ENCODE data around the gene NMB. TPM values are rescaled to one million over a fixed set of nuclear protein-coding genes. Genes with fewer than 3 reads are reported as not detected.

The NMB gene
- total RNA-seq, 1 donor from 2014 or later = 7.3 TPM

- DNase-seq (ENCODE audit: low read depth, low spot score) = no peak
Observed at GRCh38 chr15:84620626-84621025, 37.4 kb downstream of the NMB start.

GRCh38 chr15:84616235-84616634 is 41.8 kb downstream of the NMB start:
- DNase-seq (ENCODE audit: low read depth, low spot score) = no peak

GRCh38 chr15:84611631-84612030 is 46.4 kb downstream of the NMB start:
- no peak for DNase-seq (ENCODE audit: low read depth, low spot score)

- no peak for DNase-seq (ENCODE audit: low read depth, low spot score)
Observed at GRCh38 chr15:84609818-84610525, 48.0 kb downstream of the NMB start.

GRCh38 chr15:84608707-84609284 is 49.2 kb downstream of the NMB start:
- no peak for DNase-seq (ENCODE audit: low read depth, low spot score)

- no peak for DNase-seq (ENCODE audit: low read depth, low spot score)
Observed at GRCh38 chr15:84606653-84607120, 51.3 kb downstream of the NMB start.

GRCh38 chr15:84605554-84605882 is 52.5 kb downstream of the NMB start:
- DNase-seq (ENCODE audit: low read depth, low spot score) = no peak

Other genes with a start within 250 kb of the NMB start
- 11.5 and 14.1 TPM in 2 replicates for gene ZSCAN2, start 57.2 kb downstream of the NMB start, total RNA-seq
- gene WDR73, start 3.9 kb downstream of the NMB start, total RNA-seq = 23.8 and 31.3 TPM in 2 replicates
- gene SEC11A, start 57.9 kb upstream of the NMB start, total RNA-seq = 226 and 288 TPM in 2 replicates
- 3.9 and 4.0 TPM in 2 replicates for gene ZNF592, start 90.4 kb upstream of the NMB start, total RNA-seq
- 13.5 and 21.3 TPM in 2 replicates for gene ALPK3, start 159.2 kb upstream of the NMB start, total RNA-seq
- gene SLC28A1, start 226.5 kb upstream of the NMB start, total RNA-seq = not detected in 2 replicates

Measured in pulmonary artery endothelial cell (primary cell).